Right ventricle myocardium inferior (tissue), 1 donor: Measurements from ENCODE around the gene PRADC1. TPM values are rescaled to one million over a fixed set of nuclear protein-coding genes. Genes with fewer than 3 reads are reported as not detected.

ENCODE experiments used
- ATAC-seq: fragments of 200-7000 bp; cut with Tn5 transposase; one replicate; pipeline ENCODE4 v1.9.1; 2020; ENCODE audit warnings: mild to moderate bottlenecking, moderate library complexity
- DNase-seq: peaks from one replicate; pipeline ENCODE4 v3.0.0; 2021; ENCODE audit errors: missing footprints
- intact Hi-C: fragments of 100-400 bp; cut with DNase I; formaldehyde crosslinking; loops from one replicate; pipeline ENCODE4 v1.11.0; 2022
- total RNA-seq: library from RNA; stranded (reverse); fragmentation: NEBNext Ultra II Directional; extraction: Animal tissue kit (Norgen Biotek cat#: 25700); gene quantifications from one replicate; pipeline ENCODE4 v1.2.1, GENCODE V29; 2021
- donor health status: DM: no; HTN: yes; CAD: no; lungs with severe emphysema.

The PRADC1 gene
- total RNA-seq, 1 donor from 2014 or later, result 88.3 TPM

DNA sequence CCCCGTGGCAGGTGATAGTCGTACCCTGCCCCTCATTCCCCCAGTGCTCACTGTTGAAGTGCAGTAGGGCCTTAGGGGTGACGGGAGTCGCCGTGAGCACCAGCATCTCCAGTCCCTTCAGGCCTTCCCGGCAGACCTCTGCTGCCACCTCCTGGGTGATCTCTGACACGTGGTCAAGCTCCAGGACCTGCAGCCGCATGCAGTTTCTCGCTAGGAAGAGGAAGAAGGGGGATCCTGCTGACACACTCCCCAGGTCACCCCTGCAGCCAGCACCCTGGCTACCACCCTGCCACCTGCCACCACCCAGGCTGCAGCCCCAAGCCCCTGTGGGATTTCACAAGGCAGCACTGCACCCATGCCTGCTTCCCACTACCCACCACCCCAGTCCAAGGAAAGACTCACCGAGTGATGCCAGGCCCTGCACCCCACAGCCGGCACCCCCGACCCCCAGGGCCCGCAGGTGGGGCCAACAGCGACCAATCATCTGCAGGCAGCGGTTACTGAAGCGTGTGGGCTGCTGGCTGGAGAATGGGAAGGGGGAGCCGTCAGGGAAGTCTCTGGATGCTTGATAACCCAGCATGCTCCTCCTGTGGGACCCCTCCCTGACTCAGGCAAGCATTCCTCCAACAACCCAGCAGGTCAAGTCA is 27.4 kb upstream of the PRADC1 start:
- ATAC-seq (peak; percentile 44), DNase-seq (no peak)
- intact Hi-C loops, result no loop called here

DNA sequence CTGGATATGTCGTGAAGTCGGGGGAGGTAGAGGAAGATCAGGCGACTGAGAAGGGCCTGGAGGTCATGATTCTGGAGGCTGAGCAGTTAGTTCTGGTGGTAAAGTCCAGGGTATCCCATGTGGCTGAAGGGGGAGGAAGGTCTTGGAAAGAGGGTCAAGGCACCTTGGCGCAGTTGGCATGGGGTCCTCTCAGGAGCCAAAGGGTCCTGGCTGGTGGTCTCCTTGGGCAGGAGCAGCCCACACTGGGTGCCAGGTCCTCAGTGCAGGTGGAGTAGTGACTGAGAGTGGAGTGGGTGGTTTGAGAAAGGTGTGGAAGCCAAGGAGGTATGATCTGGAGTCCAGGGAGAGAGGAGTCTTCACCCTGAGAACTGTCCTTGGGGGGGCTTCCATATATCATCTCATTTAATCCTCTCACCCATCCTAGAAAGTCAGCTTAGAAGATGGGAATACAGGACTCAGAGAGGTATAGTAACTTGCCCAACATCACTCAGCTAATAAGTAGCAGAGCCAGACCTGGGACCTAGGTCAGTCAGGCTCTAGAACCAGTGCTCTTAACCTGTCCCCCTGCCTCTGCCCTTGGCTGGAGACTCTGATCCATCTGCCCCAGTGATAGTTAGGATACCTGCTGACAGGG is 26.8 kb upstream of the PRADC1 start:
- DNase-seq (no peak), ATAC-seq (no peak)
- intact Hi-C loops, result no loop called here

DNA sequence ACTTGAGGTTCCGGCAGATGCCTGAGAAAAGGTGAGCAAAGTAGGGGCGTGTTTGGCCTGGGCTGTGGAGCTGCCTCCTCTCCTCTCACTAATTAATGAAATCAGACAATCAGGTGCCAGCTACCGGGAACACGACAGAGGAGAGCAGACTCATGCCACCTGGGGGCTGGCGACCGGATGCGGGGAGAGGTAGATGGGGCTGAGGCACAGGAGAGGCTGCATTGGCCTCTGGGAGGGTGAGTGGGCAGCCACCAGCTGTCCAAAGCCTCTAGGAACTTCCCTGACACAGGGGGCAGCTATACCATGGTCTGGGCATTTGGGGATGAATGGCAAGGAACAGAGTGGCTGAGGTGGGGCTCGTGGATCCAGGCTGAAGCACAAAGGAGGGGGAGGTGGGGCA is 26.2 kb upstream of the PRADC1 start:
- DNase-seq (no peak), ATAC-seq (no peak)
- intact Hi-C loops, result no loop called here

GRCh38 chr2:73258913-73259215 is 25.8 kb upstream of the PRADC1 start:
- DNase-seq (no peak), ATAC-seq (no peak)
- intact Hi-C loops, result no loop called here

DNA sequence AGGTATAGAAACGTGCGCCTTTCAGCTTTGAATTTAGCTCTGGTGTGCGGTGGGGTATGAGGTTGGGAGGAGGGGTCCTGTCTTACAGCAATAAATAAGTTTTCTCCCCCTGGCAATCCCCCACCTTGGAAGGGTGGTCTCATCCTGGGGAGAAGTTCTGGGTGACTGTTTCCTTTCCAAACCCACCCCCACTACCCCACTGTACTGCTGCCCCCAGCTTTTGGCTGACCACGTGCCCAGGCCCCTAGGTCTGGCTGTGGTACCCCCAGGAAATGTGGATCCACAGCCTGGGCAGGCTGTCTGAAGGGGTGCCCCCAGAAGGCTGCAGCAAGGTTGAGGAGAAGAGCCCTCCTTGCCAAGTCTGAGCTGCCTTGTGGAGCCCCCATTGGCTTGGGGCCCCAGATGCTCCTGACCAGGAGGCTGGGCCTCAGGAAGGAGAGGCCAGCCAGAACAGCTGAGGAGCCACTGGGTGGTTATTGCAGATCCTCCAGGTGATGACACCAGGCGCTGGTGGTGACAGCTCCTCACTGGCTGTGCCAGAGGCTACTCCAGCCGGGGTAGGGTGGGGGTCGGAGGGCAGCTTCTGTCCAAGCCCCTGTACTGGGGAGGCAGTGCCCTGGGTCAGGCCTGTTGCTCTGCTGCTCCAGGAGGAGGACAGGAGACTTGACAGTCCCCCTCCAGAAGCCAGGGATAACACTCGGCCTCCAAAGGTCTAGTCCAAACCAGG is 25.3 kb upstream of the PRADC1 start:
- ATAC-seq, result no peak
- intact Hi-C loops, result no loop called here
- DNase-seq, result no peak

DNA sequence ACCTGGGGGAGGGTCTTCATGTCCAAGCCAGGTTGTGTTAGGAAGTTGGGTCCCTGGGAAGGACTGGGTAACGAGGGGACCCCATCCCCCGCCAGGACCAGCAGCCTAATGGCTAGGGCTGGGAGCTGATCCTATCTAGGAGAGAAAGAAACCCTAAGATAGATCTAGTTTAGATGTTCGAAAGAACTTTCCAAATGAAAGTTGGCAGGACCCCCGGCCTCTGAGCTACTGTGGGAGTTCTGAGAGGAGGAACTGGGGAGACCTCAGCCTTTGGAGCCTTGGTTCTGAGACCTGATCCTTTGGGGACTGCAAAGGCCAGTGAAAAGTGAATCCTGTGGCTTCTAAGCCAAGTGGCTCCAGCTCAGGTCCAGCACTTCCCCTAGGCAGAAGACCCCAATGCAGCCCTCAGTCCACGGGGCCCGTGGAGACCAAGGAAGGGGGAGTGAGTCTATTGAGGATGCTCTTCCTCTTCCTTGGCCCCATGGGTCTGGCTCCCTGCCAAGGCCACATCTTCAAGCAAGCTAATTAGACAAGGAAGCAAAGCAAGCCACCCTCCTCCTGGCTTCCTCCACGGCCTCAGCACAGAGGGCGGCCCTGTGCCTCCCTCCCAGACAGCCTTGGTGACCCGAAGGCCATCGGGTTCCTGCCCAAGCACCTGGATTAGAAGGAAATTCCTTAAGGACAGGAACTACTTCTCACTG is 24.5 kb upstream of the PRADC1 start:
- DNase-seq (peak; percentile 82), ATAC-seq (no peak)
- intact Hi-C loops, result no loop called here

GRCh38 chr2:73257021-73257420 is 24.0 kb upstream of the PRADC1 start:
- DNase-seq (no peak), ATAC-seq (no peak)
- intact Hi-C loops, result no loop called here

GRCh38 chr2:73256618-73256922 is 23.5 kb upstream of the PRADC1 start:
- no peak for DNase-seq
- intact Hi-C loops, result no loop called here
- ATAC-seq, result no peak

GRCh38 chr2:73255907-73256617 is 23.0 kb upstream of the PRADC1 start:
- no peak for ATAC-seq
- intact Hi-C loops, result no loop called here
- no peak for DNase-seq

DNA sequence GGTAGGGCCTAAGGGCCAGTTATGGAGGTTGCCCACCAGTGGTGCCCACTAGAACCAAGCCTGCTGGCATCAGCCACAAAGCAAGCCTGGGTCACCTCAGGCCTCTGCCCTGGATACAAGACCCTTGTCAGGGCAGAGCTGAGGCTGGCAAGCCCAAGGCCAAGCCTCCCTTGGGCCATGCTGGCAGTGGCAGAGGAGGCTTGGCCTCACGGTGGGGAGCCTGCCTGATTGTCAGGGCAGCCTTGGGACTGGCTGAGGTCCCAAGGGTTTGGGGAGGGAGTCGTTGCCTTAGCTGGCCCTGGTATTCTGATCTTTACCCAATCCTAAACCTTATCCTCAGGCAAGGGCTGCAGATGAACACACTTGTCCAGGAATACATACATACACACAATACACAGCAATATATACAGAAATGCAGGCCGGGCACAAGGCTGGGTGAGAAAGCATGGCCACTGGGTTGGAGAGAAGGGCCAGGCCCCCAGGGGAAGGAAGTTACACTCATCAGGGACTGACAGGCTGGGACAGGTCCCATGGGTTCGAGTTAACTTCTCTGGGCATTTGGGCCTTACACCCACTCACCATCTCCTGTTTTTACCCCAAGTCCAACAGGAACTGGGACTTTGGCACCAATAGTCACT is 22.1 kb upstream of the PRADC1 start:
- intact Hi-C loops, result no loop called here
- DNase-seq (no peak), ATAC-seq (no peak)

DNA sequence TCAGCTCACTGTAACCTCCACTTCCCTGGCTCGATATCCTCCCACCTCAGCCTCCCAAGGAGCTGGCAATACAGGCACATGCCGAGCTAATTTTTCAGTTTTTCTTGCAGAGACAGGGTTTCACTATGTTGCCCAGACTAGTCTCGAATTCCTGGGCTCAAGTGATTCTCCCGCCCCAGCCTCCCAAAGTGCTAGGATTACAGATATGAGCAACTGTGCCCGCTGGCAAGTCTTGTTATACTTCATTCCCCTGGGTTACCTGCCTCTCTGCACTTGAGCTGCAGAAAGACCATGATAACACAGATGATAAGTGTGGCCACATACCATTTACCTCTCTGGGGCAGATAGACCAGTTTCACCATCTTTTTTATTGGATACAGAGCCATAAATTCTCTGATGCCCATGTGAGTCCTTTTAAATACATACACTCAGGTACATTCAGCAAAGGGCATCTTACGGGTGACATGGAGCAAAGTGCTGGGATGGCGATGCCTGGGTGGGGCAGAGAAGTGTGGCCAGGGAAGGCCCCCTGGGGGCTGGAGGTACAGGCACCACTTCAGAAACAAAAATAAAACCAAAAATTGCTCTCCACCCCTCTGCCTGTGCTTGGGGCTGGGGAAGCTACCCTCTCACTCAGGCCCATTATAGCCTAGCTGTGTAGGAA is 21.4 kb upstream of the PRADC1 start:
- DNase-seq (no peak), ATAC-seq (no peak)
- intact Hi-C loops, result no loop called here

DNA sequence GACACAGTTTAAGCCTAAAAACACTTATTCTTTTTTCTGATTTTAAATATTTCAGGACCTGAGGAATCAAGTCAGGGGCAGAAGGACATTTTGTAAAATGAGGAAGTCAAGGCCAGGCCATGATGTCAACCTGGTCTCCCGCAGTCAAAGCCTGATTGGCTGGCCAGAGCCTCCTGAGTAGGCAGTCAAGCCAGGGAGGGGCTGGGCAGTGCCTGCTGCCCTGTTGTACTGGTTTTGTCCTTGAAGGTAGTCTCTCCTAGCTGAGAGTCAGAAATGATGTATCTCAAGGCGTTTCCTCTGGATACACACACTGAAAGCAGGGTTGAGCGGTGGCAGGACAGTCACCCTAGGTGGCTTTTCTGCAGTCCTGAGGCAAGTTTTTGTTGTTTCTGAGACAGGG is 20.9 kb upstream of the PRADC1 start:
- intact Hi-C loops, result no loop called here
- DNase-seq (no peak), ATAC-seq (no peak)

DNA sequence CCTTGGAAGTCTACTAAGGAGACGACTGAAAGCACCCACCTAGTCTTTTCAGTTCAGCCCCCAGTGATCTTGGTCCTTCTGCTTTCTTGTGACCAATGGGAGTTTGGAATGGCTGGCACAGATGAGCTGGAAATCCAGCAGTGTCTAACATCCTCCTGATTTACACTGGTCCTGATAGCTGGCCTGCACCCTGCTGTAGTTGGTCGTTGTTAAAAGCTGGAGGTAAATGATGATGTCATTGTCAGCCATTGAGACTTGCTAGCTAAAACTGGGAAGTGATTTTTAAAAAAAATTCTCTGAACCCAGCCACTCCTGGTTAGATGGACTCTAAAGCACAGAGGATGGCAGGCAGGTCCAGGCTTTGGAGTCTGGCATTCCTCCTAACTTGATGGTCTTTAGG is 20.4 kb upstream of the PRADC1 start:
- no peak for DNase-seq
- intact Hi-C loops, result no loop called here
- no peak for ATAC-seq

DNA sequence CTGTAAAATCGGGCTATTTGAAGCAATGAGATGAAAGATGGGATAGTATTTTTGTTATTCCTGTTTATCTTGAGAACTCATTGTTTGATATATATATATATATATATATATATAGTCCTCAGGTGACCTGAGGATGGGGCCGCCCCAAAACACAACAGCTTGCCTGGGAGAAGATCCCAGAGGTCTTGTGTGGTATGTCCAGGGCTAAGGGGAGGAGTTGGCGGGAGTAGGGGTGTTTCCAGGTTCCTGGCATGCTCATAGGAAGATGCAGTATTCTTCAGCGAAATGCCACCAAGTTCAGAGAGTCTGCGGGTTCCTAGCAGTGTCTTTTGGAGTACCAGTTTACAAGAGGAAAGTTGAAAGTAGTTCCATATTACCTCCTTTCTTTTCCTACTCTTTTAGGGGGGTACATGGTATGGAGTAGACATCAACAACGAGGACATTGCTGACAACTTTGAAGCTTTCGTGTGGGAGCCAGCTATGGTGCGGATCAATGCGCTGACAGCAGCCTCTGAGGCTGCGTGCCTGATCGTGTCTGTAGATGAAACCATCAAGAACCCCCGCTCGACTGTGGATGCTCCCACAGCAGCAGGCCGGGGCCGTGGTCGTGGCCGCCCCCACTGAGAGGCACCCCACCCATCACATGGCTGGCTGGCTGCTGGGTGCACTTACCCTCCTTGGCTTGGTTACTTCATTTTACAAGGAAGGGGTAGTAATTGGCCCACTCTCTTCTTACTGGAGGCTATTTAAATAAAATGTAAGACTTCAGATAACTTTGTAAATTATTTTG is 19.4 kb upstream of the PRADC1 start:
- ATAC-seq (no peak), DNase-seq (no peak)
- intact Hi-C loops, result no loop called here

GRCh38 chr2:73250872-73251846 is 18.1 kb upstream of the PRADC1 start:
- no peak for ATAC-seq
- DNase-seq, result no peak
- intact Hi-C loops, result no loop called here

DNA sequence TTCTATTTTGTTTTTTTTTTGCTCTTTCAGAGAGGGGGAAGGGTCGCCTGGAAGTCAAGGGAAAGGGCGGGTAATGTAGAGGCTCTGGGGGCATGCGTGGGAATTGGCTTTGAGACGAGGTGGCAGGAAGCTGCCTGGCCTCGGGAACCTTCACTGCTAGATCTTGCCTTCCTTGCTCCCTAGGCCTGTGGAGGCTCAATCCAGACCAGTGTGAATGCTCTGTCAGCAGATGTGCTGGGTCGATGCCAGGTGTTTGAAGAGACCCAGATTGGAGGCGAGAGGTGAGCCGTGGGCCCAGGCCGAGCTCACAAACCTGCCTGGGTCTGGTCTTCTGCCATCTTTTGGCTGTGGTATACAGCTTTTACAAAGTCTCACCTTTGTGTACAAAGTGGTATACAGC is 16.6 kb upstream of the PRADC1 start:
- intact Hi-C loops, result no loop called here
- ATAC-seq (no peak), DNase-seq (no peak)

- intact Hi-C loops, result no loop called here
- DNase-seq (no peak), ATAC-seq (no peak)
These were observed 13.8 kb upstream of the PRADC1 start for GRCh38 chr2:73246850-73247249.
